HepG2 (cell line): ENCODE results near the gene SYMPK. TPM values are rescaled to one million over a fixed set of nuclear protein-coding genes. Genes with fewer than 3 reads are reported as not detected.

Experiments used
- ASH2L ChIP-seq: fragments of 300-600, 200-600 bp; sonication (generic); IDR thresholded peaks from 2 replicates; pipeline ENCODE4 v1.7.0; 2017; ENCODE audit warnings: low read depth, mild to moderate bottlenecking, moderate library complexity, mixed read lengths, low read length; ENCODE audit not compliant: insufficient read length
- ERF ChIP-seq: IDR thresholded peaks from 2 replicates; pipeline ENCODE4 v1.6.1; 2018; ENCODE audit warnings: missing biosample characterization, missing genetic modification reagents
- HIC2 ChIP-seq: sonication (generic); formaldehyde crosslinking; IDR thresholded peaks from 2 replicates; pipeline ENCODE4 v1.9.0; 2022; ENCODE audit warnings: low read depth, missing genetic modification reagents
- NFRKB ChIP-seq: fragments of 450-650 bp; IDR thresholded peaks from 2 replicates; pipeline ENCODE4 v1.6.1; 2017
- RFXANK ChIP-seq: IDR thresholded peaks from 2 replicates; pipeline ENCODE4 v1.6.1; 2016
- SATB2 ChIP-seq: sonication (generic); formaldehyde crosslinking; IDR thresholded peaks from 2 replicates; pipeline ENCODE4 v1.5.0; 2020; ENCODE audit warnings: missing genetic modification reagents
- TSC22D2 ChIP-seq: sonication (generic); formaldehyde crosslinking; IDR thresholded peaks from 2 replicates; pipeline ENCODE4 v1.5.1; 2020; ENCODE audit warnings: missing genetic modification reagents, mild to moderate bottlenecking, borderline replicate concordance
- ZBTB8A ChIP-seq: sonication (generic); formaldehyde crosslinking; IDR thresholded peaks from 2 replicates; pipeline ENCODE4 v1.4.0; 2020; ENCODE audit warnings: mild to moderate bottlenecking, low read depth, missing genetic modification reagents, borderline replicate concordance
- ZC3H13 ChIP-seq: sonication (generic); formaldehyde crosslinking; IDR thresholded peaks from 2 replicates; pipeline ENCODE4 v1.8.1; 2023; ENCODE audit warnings: mild to moderate bottlenecking, missing genetic modification reagents, moderate library complexity
- ZC3H4 ChIP-seq: sonication (generic); formaldehyde crosslinking; IDR thresholded peaks from 2 replicates; pipeline ENCODE4 v1.4.0; 2020; ENCODE audit warnings: missing genetic modification reagents, borderline replicate concordance
- ZNF253 ChIP-seq: sonication (generic); formaldehyde crosslinking; IDR thresholded peaks from 2 replicates; pipeline ENCODE4 v1.8.0; 2022; ENCODE audit warnings: mild to moderate bottlenecking, missing genetic modification reagents, borderline replicate concordance
- ZNF432 ChIP-seq: sonication (generic); formaldehyde crosslinking; IDR thresholded peaks from 2 replicates; pipeline ENCODE4 v1.5.0; 2020; ENCODE audit warnings: missing genetic modification reagents, mild to moderate bottlenecking, borderline replicate concordance
- ZNF468 ChIP-seq: sonication (generic); formaldehyde crosslinking; IDR thresholded peaks from 2 replicates; pipeline ENCODE4 v1.8.0; 2022; ENCODE audit warnings: mild to moderate bottlenecking, moderate library complexity, missing genetic modification reagents
- ZNF672 ChIP-seq: sonication (generic); formaldehyde crosslinking; IDR thresholded peaks from 2 replicates; pipeline ENCODE4 v1.8.1; 2022; ENCODE audit warnings: missing genetic modification reagents
- polyA plus RNA-seq, 8 experiments: library from polyadenylated mRNA; depleted of rRNA in 3 of 8; stranded (reverse) in 7 of 8; unstranded in 1 of 8; fragments of >200 nt; fragmentation: Illumina TruSeq in 4 of 8; extraction: Trizol in 4 of 8; gene quantifications; 2 replicates each; pipeline versions ENCODE4 v1.2.1 to v1.2.3, GENCODE V29; 2011 to 2016; ENCODE audit warnings: low read depth in 4 of 8, missing spikeins in 1 of 8, mixed read lengths in 1 of 8; ENCODE audit not compliant: insufficient read depth in 1 of 8
- total RNA-seq, 5 experiments: library from RNA; depleted of rRNA; stranded (reverse); fragments of >200 nt; fragmentation: Illumina TruSeq; extraction: Trizol; gene quantifications; 2 replicates each; pipeline ENCODE4 v1.2.3, GENCODE V29; 2016; ENCODE audit warnings: low read depth in 1 of 5
- TF ChIP-seq, protein P1 (sequence below), 2 experiments: sonication (generic) in 1 of 2; formaldehyde crosslinking in 1 of 2; IDR thresholded peaks; 2 replicates each; pipeline versions ENCODE4 v1.6.1 to v1.9.0; 2014 to 2022; ENCODE audit warnings: antibody characterized with exemption in 1 of 2, borderline replicate concordance in 1 of 2, inconsistent platforms in 1 of 2, low read depth in 1 of 2, missing genetic modification reagents in 1 of 2
- TF ChIP-seq, protein P2 (sequence below): sonication (generic); formaldehyde crosslinking; IDR thresholded peaks from 2 replicates; pipeline ENCODE4 v1.4.0; 2020; ENCODE audit warnings: missing genetic modification reagents, borderline replicate concordance
- TF ChIP-seq, protein P3 (sequence below): sonication (generic); formaldehyde crosslinking; IDR thresholded peaks from 2 replicates; pipeline ENCODE4 v1.4.0; 2020; ENCODE audit warnings: mild to moderate bottlenecking, missing genetic modification reagents

The SYMPK gene
- total and polyA plus RNA-seq, 2 of the 13 experiments (the other 11 are each of a cell fraction or from before 2014, with no cell fraction given): 21.9 to 55.7 TPM

GRCh38 chr19:45885556-45886426 is 22.8 kb upstream of the SYMPK start, which contains the start of gene IRF2BP1 (continued):
- TF ChIP-seq, protein P1, sequence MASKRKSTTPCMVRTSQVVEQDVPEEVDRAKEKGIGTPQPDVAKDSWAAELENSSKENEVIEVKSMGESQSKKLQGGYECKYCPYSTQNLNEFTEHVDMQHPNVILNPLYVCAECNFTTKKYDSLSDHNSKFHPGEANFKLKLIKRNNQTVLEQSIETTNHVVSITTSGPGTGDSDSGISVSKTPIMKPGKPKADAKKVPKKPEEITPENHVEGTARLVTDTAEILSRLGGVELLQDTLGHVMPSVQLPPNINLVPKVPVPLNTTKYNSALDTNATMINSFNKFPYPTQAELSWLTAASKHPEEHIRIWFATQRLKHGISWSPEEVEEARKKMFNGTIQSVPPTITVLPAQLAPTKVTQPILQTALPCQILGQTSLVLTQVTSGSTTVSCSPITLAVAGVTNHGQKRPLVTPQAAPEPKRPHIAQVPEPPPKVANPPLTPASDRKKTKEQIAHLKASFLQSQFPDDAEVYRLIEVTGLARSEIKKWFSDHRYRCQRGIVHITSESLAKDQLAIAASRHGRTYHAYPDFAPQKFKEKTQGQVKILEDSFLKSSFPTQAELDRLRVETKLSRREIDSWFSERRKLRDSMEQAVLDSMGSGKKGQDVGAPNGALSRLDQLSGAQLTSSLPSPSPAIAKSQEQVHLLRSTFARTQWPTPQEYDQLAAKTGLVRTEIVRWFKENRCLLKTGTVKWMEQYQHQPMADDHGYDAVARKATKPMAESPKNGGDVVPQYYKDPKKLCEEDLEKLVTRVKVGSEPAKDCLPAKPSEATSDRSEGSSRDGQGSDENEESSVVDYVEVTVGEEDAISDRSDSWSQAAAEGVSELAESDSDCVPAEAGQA (IDR thresholded peaks at IDR 0.05; ENCODE audit: low read depth): no peak
- TF ChIP-seq, protein P1 (CRISPR knock-in tag; IDR thresholded peaks at IDR 0.05; ENCODE audit: borderline replicate concordance): no peak
- no peak for TF ChIP-seq NFRKB
- TF ChIP-seq, protein P2, sequence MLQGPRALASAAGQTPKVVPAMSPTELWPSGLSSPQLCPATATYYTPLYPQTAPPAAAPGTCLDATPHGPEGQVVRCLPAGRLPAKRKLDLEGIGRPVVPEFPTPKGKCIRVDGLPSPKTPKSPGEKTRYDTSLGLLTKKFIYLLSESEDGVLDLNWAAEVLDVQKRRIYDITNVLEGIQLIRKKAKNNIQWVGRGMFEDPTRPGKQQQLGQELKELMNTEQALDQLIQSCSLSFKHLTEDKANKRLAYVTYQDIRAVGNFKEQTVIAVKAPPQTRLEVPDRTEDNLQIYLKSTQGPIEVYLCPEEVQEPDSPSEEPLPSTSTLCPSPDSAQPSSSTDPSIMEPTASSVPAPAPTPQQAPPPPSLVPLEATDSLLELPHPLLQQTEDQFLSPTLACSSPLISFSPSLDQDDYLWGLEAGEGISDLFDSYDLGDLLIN: no peak
- TF ChIP-seq ZNF672 (CRISPR knock-in tag): no peak
- no peak; the same call in 1 of the 2 replicates for TF ChIP-seq ERF (CRISPR knock-in tag)
- no peak for TF ChIP-seq RFXANK (CRISPR knock-in tag)
- no peak; the same call in 1 of the 2 replicates for TF ChIP-seq ZC3H4
- no peak for TF ChIP-seq ZC3H13
- TF ChIP-seq, protein P3, sequence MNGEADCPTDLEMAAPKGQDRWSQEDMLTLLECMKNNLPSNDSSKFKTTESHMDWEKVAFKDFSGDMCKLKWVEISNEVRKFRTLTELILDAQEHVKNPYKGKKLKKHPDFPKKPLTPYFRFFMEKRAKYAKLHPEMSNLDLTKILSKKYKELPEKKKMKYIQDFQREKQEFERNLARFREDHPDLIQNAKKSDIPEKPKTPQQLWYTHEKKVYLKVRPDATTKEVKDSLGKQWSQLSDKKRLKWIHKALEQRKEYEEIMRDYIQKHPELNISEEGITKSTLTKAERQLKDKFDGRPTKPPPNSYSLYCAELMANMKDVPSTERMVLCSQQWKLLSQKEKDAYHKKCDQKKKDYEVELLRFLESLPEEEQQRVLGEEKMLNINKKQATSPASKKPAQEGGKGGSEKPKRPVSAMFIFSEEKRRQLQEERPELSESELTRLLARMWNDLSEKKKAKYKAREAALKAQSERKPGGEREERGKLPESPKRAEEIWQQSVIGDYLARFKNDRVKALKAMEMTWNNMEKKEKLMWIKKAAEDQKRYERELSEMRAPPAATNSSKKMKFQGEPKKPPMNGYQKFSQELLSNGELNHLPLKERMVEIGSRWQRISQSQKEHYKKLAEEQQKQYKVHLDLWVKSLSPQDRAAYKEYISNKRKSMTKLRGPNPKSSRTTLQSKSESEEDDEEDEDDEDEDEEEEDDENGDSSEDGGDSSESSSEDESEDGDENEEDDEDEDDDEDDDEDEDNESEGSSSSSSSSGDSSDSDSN (CRISPR knock-in tag): peak; percentile 80; the same call in 1 of the 2 replicates
- no peak for TF ChIP-seq ZBTB8A (CRISPR knock-in tag)
- no peak for TF ChIP-seq HIC2 (CRISPR knock-in tag)
- no peak for TF ChIP-seq TSC22D2
- no peak for TF ChIP-seq ZNF468 (CRISPR knock-in tag)
- no peak for TF ChIP-seq SATB2 (CRISPR knock-in tag)
- no peak for TF ChIP-seq ZNF432 (CRISPR knock-in tag)
- TF ChIP-seq ASH2L: peak; percentile 62
- no peak for TF ChIP-seq ZNF253 (CRISPR knock-in tag)
